Ishikawa (cell line): ENCODE data around the gene CCT6B.

Experiments used
- NFIC ChIP-seq: IDR thresholded peaks from 2 replicates; pipeline ENCODE4 v1.6.1; 2012
- REST ChIP-seq: IDR thresholded peaks from 2 replicates; pipeline ENCODE4 v1.6.1; 2012; ENCODE audit warnings: low read depth, mild to moderate bottlenecking
- TEAD4 ChIP-seq: IDR thresholded peaks from 2 replicates; pipeline ENCODE4 v1.6.1; 2012
- ZBTB7A ChIP-seq: IDR thresholded peaks from 2 replicates; pipeline ENCODE4 v1.6.1; 2012; ENCODE audit warnings: low read depth
- TF ChIP-seq, protein P1 (sequence below): IDR thresholded peaks from 2 replicates; pipeline ENCODE4 v1.6.1; 2012

Gene CCT6B

GRCh38 chr17:34879146-34879545, 82.1 kb downstream of the CCT6B start:
- TF ChIP-seq TEAD4 (no peak), ZBTB7A (no peak), REST (no peak), NFIC (no peak)
- TF ChIP-seq, protein P1, sequence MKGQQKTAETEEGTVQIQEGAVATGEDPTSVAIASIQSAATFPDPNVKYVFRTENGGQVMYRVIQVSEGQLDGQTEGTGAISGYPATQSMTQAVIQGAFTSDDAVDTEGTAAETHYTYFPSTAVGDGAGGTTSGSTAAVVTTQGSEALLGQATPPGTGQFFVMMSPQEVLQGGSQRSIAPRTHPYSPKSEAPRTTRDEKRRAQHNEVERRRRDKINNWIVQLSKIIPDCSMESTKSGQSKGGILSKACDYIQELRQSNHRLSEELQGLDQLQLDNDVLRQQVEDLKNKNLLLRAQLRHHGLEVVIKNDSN = no peak
